Right lobe of liver (tissue), 6 donors: ENCODE results near the gene SNRNP200. TPM values are rescaled to one million over a fixed set of nuclear protein-coding genes. Genes with fewer than 3 reads are reported as not detected.
A peak's percentile ranks its signal among the peaks of the same experiment; 100 is the strongest.

Experiments
- ATAC-seq, 4 donors: fragments of 200-7000 bp; cut with Tn5 transposase; one replicate each; pipeline ENCODE4 v1.9.1; 2020; ENCODE audit warnings: mild to moderate bottlenecking in 4 of 4, moderate library complexity in 4 of 4
- DNase-seq, 3 donors: peaks; one replicate each; pipeline ENCODE4 v3.0.0-alpha.2; 2020
- H3K27ac ChIP-seq, 3 donors: fragments of 200-600 bp; one replicate each; pipeline ENCODE4 v1.8.0; 2022
- H3K27me3 ChIP-seq, 2 donors: fragments of 200-600 bp; one replicate each; pipeline ENCODE4 v1.8.0; 2022
- H3K36me3 ChIP-seq, 4 donors: fragments of 200-600 bp; sonication (generic) in 1 of 4; one replicate each; pipeline versions ENCODE4 v1.5.1 to v1.8.0; 2017 to 2022; ENCODE audit warnings: control low read depth in 1 of 4
- H3K4me1 ChIP-seq, 4 donors: fragments of 200-600 bp; sonication (generic) in 1 of 4; one replicate each; pipeline versions ENCODE4 v1.5.1 to v1.8.0; 2017 to 2022; ENCODE audit warnings: control low read depth in 1 of 4
- H3K4me3 ChIP-seq, 3 donors: fragments of 200-600 bp; one replicate each; pipeline ENCODE4 v1.8.0; 2022
- H3K9me3 ChIP-seq, 4 donors: fragments of 200-600 bp; sonication (generic) in 1 of 4; one replicate each; pipeline versions ENCODE4 v1.5.1 to v1.8.0; 2017 to 2022; ENCODE audit warnings: control low read depth in 1 of 4
- POLR2A ChIP-seq: fragments of 450-650 bp; IDR thresholded peaks from one replicate; pipeline ENCODE4 v1.6.1; 2017; ENCODE audit warnings: antibody characterized with exemption, mild to moderate bottlenecking
- WGBS: methylation state at CpG from one replicate; pipeline ENCODE4 v1.1.6; 2018; ENCODE audit warnings: low coverage, low lambda C conversion rate; ENCODE audit not compliant: insufficient coverage; ENCODE audit errors: missing lambda C conversion rate; 5-methylcytosine and 5-hydroxymethylcytosine counted together
- intact Hi-C, 2 donors: fragments of 100-400 bp; cut with DNase I; formaldehyde crosslinking; loops; one replicate each; pipeline versions ENCODE4 v1.11.2 to v1.14.1; 2022
- total RNA-seq, 6 experiments: library from RNA; depleted of rRNA in 2 of 6; stranded (reverse); fragments of >200 nt in 2 of 6; fragmentation: NEBNext Ultra II Directional in 3 of 6; extraction: Animal tissue kit (Norgen Biotek cat#: 25700) in 3 of 6; gene quantifications; one replicate each; pipeline versions ENCODE4 v1.1.0 to v1.2.4, GENCODE V29; 2016 to 2023
- TF ChIP-seq, protein P1 (sequence below), 4 donors: fragments of 200-600 bp in 3 of 4; fragments of 450-650 bp in 1 of 4; IDR thresholded peaks; one replicate each; pipeline versions ENCODE4 v1.5.1 to v1.8.0; 2016 to 2022; ENCODE audit warnings: antibody characterized with exemption in 4 of 4, mild to moderate bottlenecking in 2 of 4
- donor health status: DM: no; HTN: yes; CAD: no.
- donor health status: DM: no; HTN: no; CAD: no.
- donor health status: DM: no; HTN: no; CAD: no.
- donor health status: DM: no; HTN: yes; CAD: no.
- donor health status: DM: no; HTN: yes; CAD: no.

Gene SNRNP200
- total RNA-seq, 6 experiments from 2014 or later: 43.6 to 52.5 (median 46.8) TPM

- TF ChIP-seq, protein P1, sequence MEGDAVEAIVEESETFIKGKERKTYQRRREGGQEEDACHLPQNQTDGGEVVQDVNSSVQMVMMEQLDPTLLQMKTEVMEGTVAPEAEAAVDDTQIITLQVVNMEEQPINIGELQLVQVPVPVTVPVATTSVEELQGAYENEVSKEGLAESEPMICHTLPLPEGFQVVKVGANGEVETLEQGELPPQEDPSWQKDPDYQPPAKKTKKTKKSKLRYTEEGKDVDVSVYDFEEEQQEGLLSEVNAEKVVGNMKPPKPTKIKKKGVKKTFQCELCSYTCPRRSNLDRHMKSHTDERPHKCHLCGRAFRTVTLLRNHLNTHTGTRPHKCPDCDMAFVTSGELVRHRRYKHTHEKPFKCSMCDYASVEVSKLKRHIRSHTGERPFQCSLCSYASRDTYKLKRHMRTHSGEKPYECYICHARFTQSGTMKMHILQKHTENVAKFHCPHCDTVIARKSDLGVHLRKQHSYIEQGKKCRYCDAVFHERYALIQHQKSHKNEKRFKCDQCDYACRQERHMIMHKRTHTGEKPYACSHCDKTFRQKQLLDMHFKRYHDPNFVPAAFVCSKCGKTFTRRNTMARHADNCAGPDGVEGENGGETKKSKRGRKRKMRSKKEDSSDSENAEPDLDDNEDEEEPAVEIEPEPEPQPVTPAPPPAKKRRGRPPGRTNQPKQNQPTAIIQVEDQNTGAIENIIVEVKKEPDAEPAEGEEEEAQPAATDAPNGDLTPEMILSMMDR (IDR thresholded peaks at IDR 0.05): no peak
- TF ChIP-seq POLR2A: no peak
- H3K27ac ChIP-seq: peak overlapping the region; percentile 59 to 79 (median 79)
- no peaks in the 10 kb centered on the region for H3K36me3 ChIP-seq
- peaks cover 0 to 3% (median 0%) of the 10 kb centered on the region in 4 donors for H3K4me1 ChIP-seq
- no peaks in the 10 kb centered on the region for H3K27me3 ChIP-seq
- intact Hi-C loops: no loop called here
- no peak overlapping the region for H3K4me3 ChIP-seq
- peak; percentile 69 to 86 (median 76) for ATAC-seq
- no peaks in the 10 kb centered on the region for H3K9me3 ChIP-seq
- DNase-seq: no peak
- WGBS: 68% methylated on average over 5 of the region's 5 CpGs
These were observed 63.3 kb downstream of the SNRNP200 start for GRCh38 chr2:96241900-96242611.

GRCh38 chr2:96241227-96241626, 64.1 kb downstream of the SNRNP200 start:
- Histone ChIP-seq H3K36me3 (no peaks in the 10 kb centered on the region), H3K27ac (peak overlapping the region; percentile 59 to 79 (median 79)), H3K27me3 (no peaks in the 10 kb centered on the region), H3K9me3 (no peaks in the 10 kb centered on the region), H3K4me1 (no peaks in the 10 kb centered on the region), H3K4me3 (no peak overlapping the region)
- no peak for TF ChIP-seq POLR2A
- TF ChIP-seq, protein P1 (IDR thresholded peaks at IDR 0.05): no peak
- intact Hi-C loops: no loop called here
- DNase-seq (no peak), ATAC-seq (no peak)
- no CpG with 5 or more reads among the region's 2 CpGs for WGBS

GRCh38 chr2:96240341-96241038, 64.9 kb downstream of the SNRNP200 start:
- ATAC-seq: no peak
- intact Hi-C loops: no loop called here

DNA sequence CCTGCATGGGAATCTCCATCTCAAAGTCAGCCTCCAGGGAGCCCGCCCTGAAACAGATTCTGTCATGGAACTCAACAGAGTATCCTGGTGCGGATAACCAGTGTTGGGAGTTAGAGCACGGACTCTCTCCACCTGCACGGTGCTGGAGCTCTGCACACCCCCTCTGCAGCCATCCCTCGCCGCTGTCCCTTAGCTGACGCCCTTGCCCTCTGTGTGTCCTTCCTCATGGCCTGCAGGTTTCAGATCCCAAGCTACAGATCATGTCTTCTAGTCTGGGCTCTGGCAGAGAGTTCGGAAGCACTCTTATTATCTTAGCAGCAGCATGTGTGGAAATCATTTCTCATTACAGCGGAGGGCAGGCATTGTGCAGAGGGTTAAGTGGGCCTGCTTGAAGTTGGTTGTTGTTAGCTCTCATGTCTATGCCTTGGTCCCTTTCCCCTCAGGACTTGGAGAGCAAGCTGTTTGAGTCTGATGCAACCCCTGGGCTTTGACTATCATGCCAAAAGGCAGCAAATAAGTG, 65.5 kb downstream of the SNRNP200 start:
- H3K4me3 ChIP-seq: no peak overlapping the region
- ATAC-seq (no peak), DNase-seq (no peak)
- no peaks in the 10 kb centered on the region for H3K27me3 ChIP-seq
- TF ChIP-seq, protein P1 (IDR thresholded peaks at IDR 0.05): no peak
- TF ChIP-seq POLR2A: no peak
- no peaks in the 10 kb centered on the region for H3K36me3 ChIP-seq
- no peaks in the 10 kb centered on the region for H3K9me3 ChIP-seq
- H3K27ac ChIP-seq: no peak overlapping the region
- intact Hi-C loops: no loop called here
- H3K4me1 ChIP-seq: no peaks in the 10 kb centered on the region
- 98% methylated on average over 5 of the region's 9 CpGs for WGBS

More at GRCh38 chr2:96240341-96241038, 64.9 kb downstream of the SNRNP200 start:
- Histone ChIP-seq H3K27me3 (no peaks in the 10 kb centered on the region), H3K9me3 (no peaks in the 10 kb centered on the region), H3K27ac (no peak overlapping the region), H3K4me1 (no peaks in the 10 kb centered on the region), H3K36me3 (no peaks in the 10 kb centered on the region), H3K4me3 (no peak overlapping the region)
- 86% methylated on average over 8 of the region's 9 CpGs for WGBS
- TF ChIP-seq POLR2A: no peak
- TF ChIP-seq, protein P1 (IDR thresholded peaks at IDR 0.05): no peak
- DNase-seq: no peak
